Kidney (tissue), 14 donors: ENCODE data around the gene GPC1. TPM values are rescaled to one million over a fixed set of nuclear protein-coding genes. Genes with fewer than 3 reads are reported as not detected.

Experiments used
- DNase-seq, 5 donors: peaks; one replicate each; pipeline ENCODE4 v3.0.0-alpha.2; 2013 to 2020
- FAIRE-seq: peaks from 2 replicates; lab custom pipeline; 2012; peaks lifted over from hg19 to GRCh38; lab: Jason Lieb, UNC
- H3K27ac ChIP-seq, 2 donors: one replicate each; pipeline ENCODE4 v1.7.0; 2013; ENCODE audit warnings: low read depth in 2 of 2, low read length in 2 of 2, inconsistent platforms in 1 of 2
- H3K27me3 ChIP-seq: one replicate; pipeline ENCODE4 v1.7.1; 2013; ENCODE audit warnings: low read length, inconsistent platforms; ENCODE audit not compliant: control insufficient read depth, insufficient read depth
- H3K36me3 ChIP-seq, 3 donors: one replicate each; pipeline versions ENCODE4 v1.7.0 to v1.7.1; 2013; ENCODE audit warnings: low read length in 3 of 3, control low read depth in 1 of 3, inconsistent platforms in 1 of 3; ENCODE audit not compliant: insufficient read depth in 3 of 3, control insufficient read depth in 2 of 3
- H3K4me1 ChIP-seq, 3 donors: one replicate each; pipeline versions ENCODE4 v1.7.0 to v1.7.1; 2013; ENCODE audit warnings: low read length in 3 of 3, inconsistent platforms in 1 of 3, low read depth in 1 of 3; ENCODE audit not compliant: control insufficient read depth in 2 of 3, insufficient read depth in 2 of 3
- H3K4me3 ChIP-seq, 3 donors: one replicate each; pipeline versions ENCODE4 v1.7.0 to v1.8.1; 2013; ENCODE audit warnings: low read length in 3 of 3, control low read depth in 1 of 3, inconsistent platforms in 1 of 3
- H3K9ac ChIP-seq, 3 donors: one replicate each; pipeline versions ENCODE4 v1.7.0 to v1.7.1; 2013; ENCODE audit warnings: low read length in 3 of 3, control low read depth in 1 of 3, inconsistent platforms in 1 of 3
- H3K9me3 ChIP-seq, 3 donors: one replicate each; pipeline versions ENCODE4 v1.7.0 to v1.7.1; 2013; ENCODE audit warnings: low read length in 3 of 3, control low read depth in 1 of 3, inconsistent platforms in 1 of 3; ENCODE audit not compliant: control insufficient read depth in 2 of 3, insufficient read depth in 1 of 3
- intact Hi-C: fragments of 100-400 bp; cut with DNase I; formaldehyde crosslinking; loops from one replicate; pipeline ENCODE4 v1.11.1; 2022
- polyA plus RNA-seq: library from polyadenylated mRNA; stranded (reverse); fragments of 350-450 nt; fragmentation: Illumina TruSeq; extraction: RNeasy Lipid Tissue Mini Kit (QIAGEN cat#74804); gene quantifications from one replicate; pipeline ENCODE4 v1.2.3, GENCODE V29; 2014; ENCODE audit warnings: low read depth, low replicate concordance; ENCODE audit not compliant: insufficient read depth
- total RNA-seq: library from RNA; stranded (reverse); fragmentation: NEBNext Ultra II Directional; extraction: Animal tissue kit (Norgen Biotek cat#: 25700); gene quantifications from one replicate; pipeline ENCODE4 v1.2.1, GENCODE V29; 2021
- TF ChIP-seq, protein P1 (sequence below): IDR thresholded peaks from 3 replicates; pipeline ENCODE4 v1.5.1; 2012; ENCODE audit warnings: mild to moderate bottlenecking, moderate library complexity, borderline replicate concordance; ENCODE audit not compliant: insufficient read depth; ENCODE audit errors: extremely low read depth
- donor health status: control.
- donor health status: control.
- donor health status: control.
- donor health status: control.
- donor health status: control.
- donor health status: DM: yes; HTN: yes; CAD: no.
- donor health status: Normal renal cell carcinoma (clear cell type).

GPC1 gene
- total and polyA plus RNA-seq, 2 donors from 2014 or later, result 18.4 to 124 TPM

DNA sequence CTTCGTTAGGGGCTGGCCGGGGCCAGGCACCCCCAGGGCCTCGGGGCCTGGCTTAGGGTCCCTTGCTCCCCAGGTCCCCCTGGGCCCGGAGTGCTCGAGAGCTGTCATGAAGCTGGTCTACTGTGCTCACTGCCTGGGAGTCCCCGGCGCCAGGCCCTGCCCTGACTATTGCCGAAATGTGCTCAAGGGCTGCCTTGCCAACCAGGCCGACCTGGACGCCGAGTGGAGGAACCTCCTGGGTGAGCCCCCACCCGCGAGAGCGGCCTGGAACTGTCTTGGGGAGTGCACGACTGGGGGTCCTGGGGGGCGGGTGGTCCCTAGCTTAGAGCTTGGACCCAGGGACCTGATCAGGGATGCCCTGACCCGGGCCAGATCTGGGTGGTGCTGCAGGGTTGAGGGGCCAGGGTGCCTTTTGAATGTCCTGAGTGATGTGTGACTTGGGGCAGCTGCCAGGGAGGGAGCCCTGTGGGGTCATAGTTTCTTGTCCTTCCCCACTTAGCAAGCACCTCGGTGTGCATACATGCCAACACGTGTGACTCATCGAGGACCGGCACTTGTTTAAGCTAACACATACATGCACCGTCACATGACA lies 27.9 kb downstream of the GPC1 start:
- no peak overlapping the region for H3K4me3 ChIP-seq
- intact Hi-C loops, result no loop called here
- H3K4me1 ChIP-seq, result no peaks in the 10 kb centered on the region
- DNase-seq (peak in 3 of 5 donors; percentile 7 to 73 (median 48)), FAIRE-seq (no peak)
- TF ChIP-seq, protein P1, sequence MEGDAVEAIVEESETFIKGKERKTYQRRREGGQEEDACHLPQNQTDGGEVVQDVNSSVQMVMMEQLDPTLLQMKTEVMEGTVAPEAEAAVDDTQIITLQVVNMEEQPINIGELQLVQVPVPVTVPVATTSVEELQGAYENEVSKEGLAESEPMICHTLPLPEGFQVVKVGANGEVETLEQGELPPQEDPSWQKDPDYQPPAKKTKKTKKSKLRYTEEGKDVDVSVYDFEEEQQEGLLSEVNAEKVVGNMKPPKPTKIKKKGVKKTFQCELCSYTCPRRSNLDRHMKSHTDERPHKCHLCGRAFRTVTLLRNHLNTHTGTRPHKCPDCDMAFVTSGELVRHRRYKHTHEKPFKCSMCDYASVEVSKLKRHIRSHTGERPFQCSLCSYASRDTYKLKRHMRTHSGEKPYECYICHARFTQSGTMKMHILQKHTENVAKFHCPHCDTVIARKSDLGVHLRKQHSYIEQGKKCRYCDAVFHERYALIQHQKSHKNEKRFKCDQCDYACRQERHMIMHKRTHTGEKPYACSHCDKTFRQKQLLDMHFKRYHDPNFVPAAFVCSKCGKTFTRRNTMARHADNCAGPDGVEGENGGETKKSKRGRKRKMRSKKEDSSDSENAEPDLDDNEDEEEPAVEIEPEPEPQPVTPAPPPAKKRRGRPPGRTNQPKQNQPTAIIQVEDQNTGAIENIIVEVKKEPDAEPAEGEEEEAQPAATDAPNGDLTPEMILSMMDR, result no peak
- no peak overlapping the region for H3K9ac ChIP-seq
- no peaks in the 10 kb centered on the region for H3K9me3 ChIP-seq
- no peaks in the 10 kb centered on the region for H3K27me3 ChIP-seq
- peaks cover 0 to 6% (median 4%) of the 10 kb centered on the region in 3 donors for H3K36me3 ChIP-seq
- H3K27ac ChIP-seq, result no peak overlapping the region

DNA sequence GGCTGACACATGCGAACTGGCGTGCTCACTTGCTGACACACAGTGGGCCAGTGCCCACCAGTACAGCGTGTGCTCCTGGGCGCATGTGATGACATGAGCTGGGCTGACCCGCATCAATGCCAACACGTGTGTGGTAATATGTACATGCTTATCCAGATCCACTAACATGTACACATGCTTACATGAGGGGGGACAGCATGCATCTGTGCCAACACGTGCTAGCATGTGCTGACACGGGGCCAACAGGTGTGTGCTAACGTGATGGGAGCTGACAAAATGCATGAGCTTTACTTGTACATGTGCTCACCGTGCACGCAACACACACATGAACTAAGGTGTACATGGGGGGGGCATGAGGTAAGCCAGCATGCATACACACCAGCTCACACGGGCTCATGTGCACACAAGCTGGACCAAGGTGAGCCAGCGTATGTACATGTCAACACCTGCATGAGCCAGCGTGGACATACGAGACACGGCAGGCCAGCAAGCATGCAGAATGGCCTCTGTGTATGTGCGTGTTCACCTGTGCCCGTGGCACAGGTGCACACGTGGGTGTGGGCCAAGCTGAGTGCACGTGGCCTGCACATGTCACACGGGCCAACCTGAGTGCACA lies 28.5 kb downstream of the GPC1 start:
- no peak overlapping the region for H3K9ac ChIP-seq
- no peak overlapping the region for H3K4me3 ChIP-seq
- TF ChIP-seq, protein P1, result no peak
- no peak for FAIRE-seq
- peaks cover 0 to 6% (median 4%) of the 10 kb centered on the region in 3 donors for H3K36me3 ChIP-seq
- H3K4me1 ChIP-seq, result no peaks in the 10 kb centered on the region
- intact Hi-C loops, result no loop called here
- H3K27me3 ChIP-seq, result no peaks in the 10 kb centered on the region
- H3K27ac ChIP-seq, result no peak overlapping the region
- no peaks in the 10 kb centered on the region for H3K9me3 ChIP-seq
- peak in 2 of 5 donors; percentile 4 to 52 for DNase-seq

DNA sequence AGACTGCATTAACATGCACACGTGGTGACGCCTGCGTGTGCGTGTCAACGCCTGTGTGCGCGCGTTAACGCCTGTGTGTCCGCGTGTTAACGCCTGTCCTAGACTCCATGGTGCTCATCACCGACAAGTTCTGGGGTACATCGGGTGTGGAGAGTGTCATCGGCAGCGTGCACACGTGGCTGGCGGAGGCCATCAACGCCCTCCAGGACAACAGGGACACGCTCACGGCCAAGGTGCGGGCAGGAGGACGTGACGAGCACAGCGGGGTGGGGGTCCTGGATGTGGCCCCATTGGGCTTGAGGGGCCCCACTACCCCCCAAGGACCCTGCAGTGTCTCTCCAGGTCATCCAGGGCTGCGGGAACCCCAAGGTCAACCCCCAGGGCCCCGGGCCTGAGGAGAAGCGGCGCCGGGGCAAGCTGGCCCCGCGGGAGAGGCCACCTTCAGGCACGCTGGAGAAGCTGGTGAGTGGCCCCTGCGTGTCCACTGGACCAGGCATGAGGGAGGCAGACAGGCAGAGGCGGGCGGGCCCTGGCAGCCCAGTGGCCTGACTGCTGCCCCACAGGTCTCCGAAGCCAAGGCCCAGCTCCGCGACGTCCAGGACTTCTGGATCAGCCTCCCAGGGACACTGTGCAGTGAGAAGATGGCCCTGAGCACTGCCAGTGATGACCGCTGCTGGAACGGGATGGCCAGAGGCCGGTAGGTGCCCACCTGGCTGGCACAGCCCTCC lies 29.2 kb downstream of the GPC1 start:
- no peaks in the 10 kb centered on the region for H3K27me3 ChIP-seq
- DNase-seq, result peak in 3 of 5 donors; percentile 5 to 68 (median 36)
- FAIRE-seq, result no peak
- H3K9me3 ChIP-seq, result peaks cover 0 to 2% (median 0%) of the 10 kb centered on the region in 3 donors
- H3K4me3 ChIP-seq, result no peak overlapping the region
- H3K4me1 ChIP-seq, result no peaks in the 10 kb centered on the region
- H3K36me3 ChIP-seq, result peaks cover 0 to 6% (median 5%) of the 10 kb centered on the region in 3 donors
- intact Hi-C loops, result no loop called here
- H3K9ac ChIP-seq, result no peak overlapping the region
- TF ChIP-seq, protein P1, result no peak
- H3K27ac ChIP-seq, result no peak overlapping the region
